LNCAP (cell line): ENCODE measurements around the gene SMARCE1.

ENCODE experiments used
- TF ChIP-seq, protein P1 (sequence below): fragments of 450-650 bp; IDR thresholded peaks from 2 replicates; pipeline ENCODE4 v1.5.1; 2017; ENCODE audit warnings: mild to moderate bottlenecking

The SMARCE1 gene

DNA sequence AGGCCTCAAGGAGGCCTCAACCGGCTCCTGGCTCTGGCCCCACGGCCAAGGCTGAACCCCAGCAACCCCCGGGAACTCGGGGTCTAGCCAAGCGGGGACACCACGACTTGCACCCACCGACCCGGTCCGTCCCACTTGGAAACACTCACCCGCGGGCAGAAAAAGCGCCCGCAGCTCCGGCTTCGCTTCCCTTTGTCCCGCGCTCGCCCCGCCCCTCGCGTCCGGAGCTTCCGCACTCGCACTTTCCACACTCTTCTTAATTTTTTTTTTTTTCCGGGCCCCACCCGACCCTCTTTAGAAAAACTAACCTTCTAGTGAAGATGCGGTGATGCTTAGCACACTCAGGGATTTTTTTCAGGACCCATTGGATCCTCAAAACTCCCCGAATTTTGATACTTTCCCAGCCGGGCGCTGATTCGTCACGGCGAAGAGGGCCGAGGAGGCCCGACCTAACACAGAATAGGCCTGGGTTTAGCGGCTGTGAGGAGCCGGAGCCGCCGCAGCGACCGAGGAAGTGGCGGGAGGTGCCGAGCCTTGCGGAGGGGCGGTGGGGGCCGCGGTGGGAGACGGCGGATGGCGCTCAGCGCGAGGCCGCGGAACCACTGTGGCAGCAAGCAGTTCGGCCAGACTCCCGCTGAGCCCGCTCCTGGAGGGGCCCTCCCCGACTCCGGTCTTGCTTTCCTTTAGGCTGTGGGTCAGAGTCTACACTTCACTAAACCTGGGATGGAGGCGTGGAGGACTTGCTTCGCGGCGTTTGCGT is at the start of gene SMARCE1:
TSS of gene SMARCE1 (minus strand) at position 195 of the 760 bp plus-strand sequence. CDS start 2,016 bp downstream, outside the sequence.
- TF ChIP-seq, protein P1, sequence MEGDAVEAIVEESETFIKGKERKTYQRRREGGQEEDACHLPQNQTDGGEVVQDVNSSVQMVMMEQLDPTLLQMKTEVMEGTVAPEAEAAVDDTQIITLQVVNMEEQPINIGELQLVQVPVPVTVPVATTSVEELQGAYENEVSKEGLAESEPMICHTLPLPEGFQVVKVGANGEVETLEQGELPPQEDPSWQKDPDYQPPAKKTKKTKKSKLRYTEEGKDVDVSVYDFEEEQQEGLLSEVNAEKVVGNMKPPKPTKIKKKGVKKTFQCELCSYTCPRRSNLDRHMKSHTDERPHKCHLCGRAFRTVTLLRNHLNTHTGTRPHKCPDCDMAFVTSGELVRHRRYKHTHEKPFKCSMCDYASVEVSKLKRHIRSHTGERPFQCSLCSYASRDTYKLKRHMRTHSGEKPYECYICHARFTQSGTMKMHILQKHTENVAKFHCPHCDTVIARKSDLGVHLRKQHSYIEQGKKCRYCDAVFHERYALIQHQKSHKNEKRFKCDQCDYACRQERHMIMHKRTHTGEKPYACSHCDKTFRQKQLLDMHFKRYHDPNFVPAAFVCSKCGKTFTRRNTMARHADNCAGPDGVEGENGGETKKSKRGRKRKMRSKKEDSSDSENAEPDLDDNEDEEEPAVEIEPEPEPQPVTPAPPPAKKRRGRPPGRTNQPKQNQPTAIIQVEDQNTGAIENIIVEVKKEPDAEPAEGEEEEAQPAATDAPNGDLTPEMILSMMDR = no peak

DNA sequence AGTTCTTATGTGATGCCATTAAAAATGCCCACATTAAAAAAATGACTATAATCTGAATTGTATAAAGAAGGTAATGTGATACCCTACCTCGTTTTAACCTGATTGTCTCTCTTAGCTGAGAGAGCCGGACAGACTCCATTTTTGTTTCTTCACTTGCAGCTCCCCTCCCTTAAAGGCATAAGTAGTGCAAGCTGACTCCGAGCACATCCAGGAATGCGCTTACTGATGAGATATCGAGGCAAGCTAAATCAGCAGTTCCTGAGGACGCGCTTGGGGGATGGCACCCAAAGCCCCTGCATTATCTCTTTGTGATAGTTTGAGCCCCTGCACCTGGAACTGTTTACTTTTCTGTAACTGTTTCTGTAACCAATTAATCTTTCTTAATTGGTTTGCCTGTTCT is 49.7 kb upstream of the SMARCE1 start:
- TF ChIP-seq, protein P1 = no peak

DNA sequence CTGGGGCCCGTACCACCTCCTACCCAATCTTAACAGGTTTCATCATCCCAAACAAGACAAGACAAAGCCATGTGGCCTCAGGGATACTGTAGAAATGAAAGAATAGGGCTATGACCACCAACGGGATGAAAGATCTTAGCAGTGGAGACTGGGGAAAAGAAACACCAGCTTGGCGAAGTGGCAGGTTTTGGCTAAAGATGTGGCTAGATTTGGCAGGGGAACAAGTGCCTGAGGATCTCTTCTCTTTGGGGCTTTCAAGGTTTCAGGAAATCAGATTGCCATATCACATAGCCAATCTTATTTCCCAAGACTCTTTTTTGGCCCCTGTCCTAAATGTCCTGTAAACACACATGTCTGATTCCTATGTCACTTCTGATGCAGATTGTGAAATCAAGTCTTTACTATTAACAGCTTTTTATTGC is 49.0 kb upstream of the SMARCE1 start:
- TF ChIP-seq, protein P1 = no peak

DNA sequence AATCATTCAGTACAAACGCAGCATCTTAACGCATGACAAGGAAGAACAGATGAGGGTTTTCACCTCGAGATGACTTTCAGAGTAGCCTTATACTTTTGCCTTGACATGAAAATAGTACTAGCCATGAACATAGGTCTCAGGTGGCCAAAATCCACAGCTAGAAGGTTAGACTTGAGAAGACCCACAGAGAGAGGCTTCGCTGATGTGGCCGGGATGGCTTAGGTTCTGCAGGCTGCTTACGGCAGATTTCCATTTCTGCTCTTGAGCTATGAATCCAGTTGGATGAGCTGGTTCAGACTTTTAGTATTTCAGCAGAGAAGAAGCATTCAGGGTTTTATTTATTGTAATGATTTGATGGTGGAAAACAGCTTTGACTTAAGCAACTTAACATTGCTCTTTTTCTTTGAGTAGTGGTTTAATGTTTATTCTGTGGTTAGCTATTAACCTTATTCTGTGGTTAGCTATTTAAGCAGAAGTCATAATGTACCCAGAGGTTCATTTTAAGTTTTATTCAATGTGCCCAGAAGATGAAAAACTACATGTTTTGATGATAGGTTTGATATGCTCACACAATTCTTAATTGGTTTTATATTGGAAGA is 48.4 kb upstream of the SMARCE1 start:
- TF ChIP-seq, protein P1 = no peak

DNA sequence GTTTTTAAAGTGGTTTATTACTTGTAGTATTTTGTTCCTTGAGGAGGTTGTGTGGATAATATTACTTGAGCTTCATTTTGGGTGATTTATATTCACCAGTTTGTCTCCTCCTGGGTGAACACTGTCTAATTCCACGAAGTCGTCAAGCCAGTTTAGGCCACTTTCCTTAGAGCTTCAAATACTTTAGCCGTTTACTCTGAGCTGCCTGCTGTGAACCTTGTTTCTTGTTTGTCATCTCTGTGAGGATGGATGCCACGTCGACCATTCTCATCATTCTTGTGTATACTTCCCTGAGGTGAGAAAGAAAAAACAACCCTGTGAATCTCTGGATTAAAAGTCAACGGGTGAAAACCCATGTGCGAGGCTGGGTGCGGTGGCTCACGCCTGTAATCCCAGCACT is 47.0 kb upstream of the SMARCE1 start:
- TF ChIP-seq, protein P1 = no peak

DNA sequence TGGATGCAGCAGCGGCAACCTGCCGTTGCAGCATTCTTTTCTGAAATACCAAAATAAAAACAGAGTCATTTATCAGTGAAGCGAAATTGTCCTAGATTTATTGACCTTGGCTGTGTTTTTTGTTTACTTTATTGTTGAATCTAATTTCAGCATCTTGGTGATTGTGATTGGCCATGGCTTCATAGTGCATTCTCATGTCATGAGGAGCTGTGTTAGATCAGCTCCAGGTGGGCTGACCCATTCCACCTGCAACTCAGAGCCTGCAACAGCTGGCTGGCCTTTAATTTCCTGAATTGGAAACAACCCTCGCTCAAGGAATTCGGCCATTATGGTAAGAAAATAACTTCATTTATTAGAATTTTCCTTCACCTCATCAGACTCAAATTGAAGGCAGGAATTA is 39.5 kb upstream of the SMARCE1 start:
- TF ChIP-seq, protein P1 = no peak

DNA sequence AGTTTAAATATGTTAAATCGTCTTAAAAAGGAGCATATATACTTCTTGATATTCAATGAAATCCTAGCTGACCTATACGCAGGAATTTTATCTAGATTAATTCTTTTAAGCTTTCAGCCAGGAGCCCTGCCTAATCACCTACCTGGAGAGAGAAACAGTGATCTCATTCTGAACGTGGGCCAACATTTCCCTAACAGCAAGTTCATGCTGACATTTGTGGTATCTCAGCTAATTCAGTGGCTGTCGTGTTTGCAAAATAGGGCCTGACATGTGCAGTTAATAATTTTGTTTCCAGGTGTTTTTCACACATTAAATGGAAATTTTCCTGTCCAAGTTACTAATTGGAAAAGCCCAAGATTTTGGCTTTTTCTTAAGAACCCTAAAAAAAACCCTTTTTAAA is 38.6 kb upstream of the SMARCE1 start:
- TF ChIP-seq, protein P1 = no peak
